Activated CD4-positive, alpha-beta T cell treated with anti-CD3 and anti-CD28 coated beads for 4 hours (primary cell): ENCODE results near the gene CIT.

Source experiments
- DNase-seq, 2 donors: peaks; one replicate each; pipeline ENCODE4 v3.0.0-alpha.2; 2020

Gene CIT

DNA sequence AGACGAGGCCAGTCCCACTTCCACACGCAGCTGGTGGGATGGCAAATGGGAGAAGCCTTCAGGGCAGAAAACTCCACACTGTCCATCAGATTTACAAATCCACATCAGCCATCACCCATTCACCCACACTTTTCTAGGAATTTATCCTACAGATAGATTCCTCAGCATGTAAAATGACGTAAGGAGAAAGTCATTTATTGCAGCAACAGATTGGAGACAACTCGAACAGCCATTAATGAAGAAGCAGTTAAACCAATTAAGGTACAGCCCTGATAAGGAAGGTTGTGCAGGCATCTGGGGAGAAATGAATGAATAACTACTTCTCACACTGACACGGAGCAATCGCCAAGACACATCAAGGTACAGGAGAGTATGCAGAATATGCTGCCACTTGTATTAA is 183.0 kb downstream of the CIT start:
- DNase-seq, result no peak

DNA sequence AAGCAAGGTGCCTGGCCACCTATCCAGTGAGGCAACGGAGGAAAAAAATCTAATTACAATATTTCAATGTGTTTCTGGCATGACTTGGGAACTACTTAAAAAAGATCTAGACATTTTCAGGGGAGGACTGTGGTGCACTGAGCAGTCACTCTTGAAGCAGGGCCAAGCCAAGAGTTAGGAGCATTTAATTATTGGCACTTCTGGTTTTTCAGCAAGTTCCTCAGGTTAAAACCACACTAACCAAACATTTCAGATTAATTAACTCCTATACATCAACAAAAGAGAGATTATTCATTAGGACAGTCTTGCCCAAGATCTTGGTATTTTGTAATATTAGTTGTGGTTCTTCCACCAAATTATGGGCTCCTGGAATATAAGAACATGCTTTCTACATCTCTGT is 183.6 kb downstream of the CIT start:
- no peak for DNase-seq

DNA sequence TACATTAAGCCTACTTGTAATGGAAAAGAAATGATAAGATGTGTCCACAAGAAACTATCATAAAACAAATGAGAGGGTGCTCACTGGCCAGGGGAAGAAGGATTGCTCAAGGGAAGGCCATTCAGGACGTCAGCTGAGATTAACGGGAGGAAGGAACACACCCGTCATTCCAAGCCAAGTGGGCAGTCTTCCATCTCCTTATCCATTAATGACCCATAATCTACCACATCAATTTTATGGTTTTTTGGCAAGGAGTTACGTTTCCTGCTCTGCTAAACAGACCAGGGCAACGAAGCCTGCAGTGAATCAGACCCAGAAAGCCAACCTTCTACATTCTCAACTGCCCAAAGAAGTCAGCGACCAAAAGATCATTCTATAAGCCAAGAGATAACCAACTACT is 184.1 kb downstream of the CIT start:
- DNase-seq, result no peak

DNA sequence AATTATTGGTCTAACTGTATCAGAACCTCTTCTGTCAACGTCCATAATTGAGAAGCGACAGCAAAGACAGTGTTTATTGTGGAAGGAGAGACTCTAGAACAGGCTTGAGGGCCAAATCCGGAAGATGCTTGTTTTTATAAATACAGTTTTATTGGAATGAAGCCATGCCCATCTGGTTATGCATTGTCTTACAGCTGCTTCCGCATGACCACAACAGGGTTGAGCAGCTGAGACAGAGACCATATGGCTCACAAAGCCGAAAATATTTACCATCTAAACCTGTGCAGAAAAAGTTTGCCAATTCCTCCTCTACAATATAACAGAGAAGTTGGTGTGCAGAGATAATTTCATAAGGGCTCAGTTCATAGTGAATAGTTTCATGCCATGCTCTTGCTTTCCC is 184.7 kb downstream of the CIT start:
- DNase-seq, result no peak

DNA sequence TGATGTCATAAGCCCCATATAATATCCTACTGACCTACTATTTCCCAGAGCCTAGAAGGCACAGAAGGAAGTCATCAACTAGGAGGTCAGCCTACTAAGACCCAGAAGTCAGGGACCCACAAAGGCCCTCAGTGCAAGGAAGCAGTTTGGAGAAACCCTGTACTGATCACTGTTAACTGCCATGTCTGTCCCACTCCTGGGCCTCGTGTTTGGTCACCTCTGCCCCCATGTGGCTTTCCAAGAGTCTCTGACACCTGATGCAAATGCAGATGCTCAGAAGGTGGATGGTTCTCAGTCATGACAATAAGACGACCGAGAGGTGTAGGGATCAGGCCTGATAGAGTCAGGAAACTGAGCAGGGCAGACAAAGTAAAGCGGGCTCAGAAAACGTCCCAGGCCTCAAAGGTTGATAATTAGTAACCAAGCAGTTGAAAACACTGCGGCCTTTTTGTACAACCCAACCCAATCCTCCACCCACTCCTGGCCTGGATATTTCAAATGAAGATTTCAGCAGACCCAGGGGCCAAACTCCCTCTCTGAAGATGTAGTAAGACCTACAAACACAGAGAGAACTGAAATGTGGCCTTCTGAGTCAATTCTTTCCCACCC is 185.8 kb downstream of the CIT start:
- DNase-seq, result no peak

DNA sequence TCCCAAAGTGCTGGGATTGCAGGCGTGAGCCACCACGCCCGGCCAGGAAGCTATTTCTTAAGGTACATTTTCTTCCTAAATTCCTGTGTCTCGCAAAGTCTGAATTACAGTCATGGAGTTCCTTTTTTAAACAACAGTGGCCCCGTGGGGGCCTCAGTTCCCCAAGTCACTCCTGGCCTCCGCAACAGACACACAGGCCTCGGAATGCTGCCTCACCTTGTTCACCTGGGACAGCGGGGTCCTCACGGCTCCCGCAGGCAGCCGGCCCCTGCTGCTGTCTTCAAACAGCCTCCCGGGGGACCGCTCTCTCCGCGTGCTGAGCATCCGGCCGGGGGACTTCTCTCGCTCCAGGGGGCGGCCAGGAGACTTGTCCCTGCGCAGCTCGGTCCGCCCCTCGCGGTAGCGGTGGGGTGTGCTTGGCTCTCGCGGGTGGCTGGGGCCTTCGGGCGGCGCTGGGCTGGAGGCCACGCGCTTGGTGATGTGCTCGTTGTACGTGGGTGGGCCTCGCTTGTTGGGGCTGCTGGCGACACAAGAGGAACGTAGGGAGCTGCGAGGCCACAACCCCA is 187.1 kb downstream of the CIT start:
- no peak for DNase-seq

DNA sequence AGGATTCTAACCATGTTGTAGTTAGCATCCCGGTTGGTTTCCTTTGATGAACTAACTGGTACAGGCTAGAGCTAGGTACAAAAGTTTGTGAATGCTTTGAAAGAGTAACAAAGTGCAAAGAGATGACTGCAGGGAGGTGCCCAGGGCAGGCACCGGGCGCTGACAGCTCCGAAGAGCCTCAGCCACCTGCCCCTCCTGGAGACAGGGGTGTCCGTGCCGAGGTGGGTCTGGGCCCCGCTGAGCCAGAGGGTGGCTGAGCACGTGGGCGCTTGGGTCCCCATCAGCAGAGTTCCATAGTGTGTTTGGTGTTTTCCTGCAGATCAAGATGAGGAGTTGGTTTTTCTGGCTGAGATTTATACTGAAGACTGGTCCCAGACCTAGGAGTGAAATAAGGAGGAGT is 189.2 kb downstream of the CIT start:
- no peak for DNase-seq

DNA sequence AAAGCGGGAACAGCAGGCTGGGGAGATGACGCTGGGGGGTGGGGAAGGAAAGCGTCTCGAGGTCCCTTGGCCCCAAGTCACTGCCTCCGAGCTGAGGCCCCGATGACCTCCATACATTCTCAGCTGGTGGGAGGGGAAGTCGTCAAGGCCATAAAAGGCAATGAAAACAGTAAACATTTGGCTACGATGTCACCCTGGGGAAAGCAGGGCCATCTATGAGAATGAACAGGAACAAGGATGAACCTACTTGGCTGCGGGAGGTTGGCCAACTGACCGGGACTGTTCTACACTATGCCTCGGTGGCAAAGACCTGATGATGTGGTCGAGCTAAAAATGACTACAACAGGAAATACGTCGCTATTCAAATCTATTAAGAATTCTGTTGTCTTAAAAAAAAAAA is 189.7 kb downstream of the CIT start:
- no peak for DNase-seq

DNA sequence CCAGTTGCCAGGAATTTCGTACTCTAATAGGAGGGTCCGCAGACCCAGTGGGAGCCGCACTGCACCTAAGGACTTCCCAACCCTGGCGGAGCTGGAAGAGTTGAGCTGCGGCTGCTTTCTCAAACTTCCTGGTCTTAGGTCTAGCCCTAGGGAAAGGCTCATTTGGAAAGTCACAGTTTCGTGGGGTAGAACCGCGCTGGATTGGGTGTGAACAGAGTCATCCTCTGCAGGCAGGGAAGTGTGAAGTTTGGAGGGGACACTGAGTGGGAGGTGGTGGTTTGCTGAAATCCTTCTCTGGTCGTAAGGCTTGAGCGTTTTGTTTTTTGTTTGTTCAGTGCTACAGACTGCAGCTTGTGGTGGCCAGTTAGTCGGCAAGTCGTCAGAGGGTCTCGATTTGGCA is 190.3 kb downstream of the CIT start:
- DNase-seq, result no peak

DNA sequence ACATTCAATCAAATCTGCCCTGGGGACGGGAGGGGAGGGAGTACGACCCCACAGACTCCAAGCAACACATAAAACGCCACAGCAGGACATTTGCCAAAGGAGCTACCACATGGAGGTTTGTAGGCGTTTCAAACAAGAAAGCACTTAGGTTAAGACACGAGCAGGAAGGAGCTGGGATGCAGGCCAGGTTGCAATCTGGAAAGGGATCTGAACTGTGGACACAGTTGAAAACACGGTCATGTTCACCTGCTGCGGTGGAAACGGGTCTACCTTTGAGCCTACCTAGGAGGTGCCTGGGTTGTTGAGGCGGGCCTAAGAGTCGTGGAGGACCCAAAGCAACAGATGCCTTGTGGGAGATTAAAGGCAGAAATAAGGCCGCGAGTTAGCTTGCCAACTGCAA is 190.8 kb downstream of the CIT start:
- DNase-seq, result no peak

DNA sequence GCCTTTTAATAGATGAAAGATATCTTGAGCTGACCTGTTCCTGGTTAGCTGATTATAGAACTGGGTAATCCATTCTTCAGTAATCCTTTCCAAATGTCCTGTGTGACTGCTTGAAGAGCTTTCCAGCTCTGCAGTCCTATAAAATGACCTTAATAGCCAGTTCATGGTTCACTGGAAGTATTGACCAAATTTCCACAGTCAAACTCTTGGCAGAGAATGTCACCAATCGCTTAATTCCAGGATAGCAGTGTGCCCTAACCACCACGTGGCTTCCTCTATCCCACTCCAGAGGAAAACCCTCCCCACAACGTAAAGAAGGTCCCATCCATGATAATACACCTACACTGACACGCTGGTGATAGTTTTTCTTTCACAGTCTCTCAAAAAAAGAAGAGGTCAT is 191.7 kb downstream of the CIT start:
- no peak for DNase-seq

DNA sequence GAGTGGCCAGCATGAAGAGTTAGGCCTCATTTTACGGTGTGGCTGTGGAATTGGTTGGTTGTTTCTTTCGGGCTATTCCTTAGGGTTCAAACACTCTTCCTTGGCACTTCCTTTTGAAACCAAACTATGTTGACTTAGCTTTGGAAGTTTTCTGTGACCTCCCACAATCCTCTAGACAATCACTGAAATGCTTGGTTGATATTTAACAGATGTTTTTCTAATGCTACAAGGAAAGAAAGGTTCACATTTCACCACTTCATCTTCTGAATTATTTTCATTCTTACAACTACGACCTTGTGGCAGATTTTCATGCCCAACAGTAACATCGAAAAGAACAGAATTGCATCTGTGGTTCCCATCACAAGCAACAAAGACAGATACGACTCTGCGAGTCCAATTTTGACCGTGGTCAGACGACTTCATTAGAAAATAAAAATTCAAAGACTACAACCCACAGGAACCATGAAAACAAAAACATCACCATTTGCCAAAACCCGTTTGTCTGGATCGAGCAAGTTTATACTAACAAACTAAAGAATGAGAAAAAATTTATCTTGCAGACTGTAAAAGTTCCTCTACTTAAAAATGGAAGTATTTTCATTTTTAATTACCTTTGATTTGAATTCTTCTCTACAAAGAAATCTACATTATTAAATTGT is 192.3 kb downstream of the CIT start:
- no peak for DNase-seq

DNA sequence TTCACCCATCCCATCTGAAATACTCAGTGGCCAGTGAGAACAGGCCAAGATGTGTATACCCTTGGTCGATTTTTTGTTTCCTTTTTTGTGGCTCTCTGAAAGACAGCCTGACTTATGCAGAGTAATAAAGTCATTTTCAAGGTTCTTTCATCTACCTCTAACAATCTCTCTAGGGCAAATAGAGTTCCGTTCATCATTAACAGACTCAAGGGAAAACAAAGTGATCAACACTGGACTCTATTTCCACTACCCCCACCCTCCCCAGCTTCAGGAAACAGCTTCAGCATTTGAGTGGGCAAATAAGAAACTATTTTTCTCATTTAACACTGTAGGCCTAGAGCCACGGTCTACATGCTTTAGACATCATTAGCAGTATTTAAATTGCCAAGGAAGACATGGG is 193.3 kb downstream of the CIT start:
- DNase-seq, result no peak

DNA sequence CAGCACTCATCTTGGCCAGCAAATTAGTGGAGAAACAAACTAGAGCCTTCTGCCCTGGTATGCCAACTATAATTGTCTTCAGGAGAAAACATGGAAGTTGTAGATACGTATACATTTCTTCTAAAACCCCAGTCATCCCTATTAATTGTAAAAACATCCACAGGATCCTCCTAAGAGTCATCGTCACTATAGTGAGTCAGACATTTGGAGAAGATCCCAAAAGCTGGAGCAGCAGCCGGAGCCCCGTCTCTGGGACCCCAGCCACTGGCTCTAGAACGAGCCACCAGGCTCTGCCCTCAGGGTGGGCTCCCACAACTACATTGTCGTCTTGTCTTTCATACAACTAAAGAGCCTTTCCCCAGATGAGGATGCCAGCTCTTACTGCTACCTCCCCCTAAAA is 193.7 kb downstream of the CIT start:
- DNase-seq, result no peak

DNA sequence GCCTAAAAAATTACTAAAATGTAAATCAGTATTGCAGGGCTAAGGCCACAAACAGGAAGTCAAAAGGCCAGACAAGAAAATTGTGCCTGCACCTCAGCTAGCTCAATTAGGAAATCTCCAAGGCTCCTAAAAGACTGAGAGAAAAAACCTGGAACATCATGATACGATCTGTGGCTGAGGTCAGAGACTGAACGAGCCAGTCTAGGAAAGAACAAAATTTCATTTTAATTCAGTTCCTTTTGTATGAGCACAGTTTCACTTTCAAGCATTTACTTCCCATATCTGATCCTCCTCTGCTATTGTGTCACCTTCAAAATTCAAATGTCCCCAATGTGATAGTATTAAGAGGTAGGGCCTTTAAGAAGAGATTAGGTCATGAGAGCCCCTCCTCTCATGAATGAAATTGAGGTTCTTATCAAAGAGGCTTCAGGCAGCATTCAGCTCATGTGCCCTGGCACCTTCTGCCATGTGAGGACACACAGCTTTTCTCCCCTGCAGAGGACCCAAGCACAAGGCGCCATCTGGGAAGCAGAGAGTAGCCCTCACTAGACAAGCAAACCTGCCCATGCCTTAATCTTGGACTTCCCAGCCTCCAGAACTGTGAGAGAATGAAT is 194.4 kb downstream of the CIT start:
- no peak for DNase-seq

DNA sequence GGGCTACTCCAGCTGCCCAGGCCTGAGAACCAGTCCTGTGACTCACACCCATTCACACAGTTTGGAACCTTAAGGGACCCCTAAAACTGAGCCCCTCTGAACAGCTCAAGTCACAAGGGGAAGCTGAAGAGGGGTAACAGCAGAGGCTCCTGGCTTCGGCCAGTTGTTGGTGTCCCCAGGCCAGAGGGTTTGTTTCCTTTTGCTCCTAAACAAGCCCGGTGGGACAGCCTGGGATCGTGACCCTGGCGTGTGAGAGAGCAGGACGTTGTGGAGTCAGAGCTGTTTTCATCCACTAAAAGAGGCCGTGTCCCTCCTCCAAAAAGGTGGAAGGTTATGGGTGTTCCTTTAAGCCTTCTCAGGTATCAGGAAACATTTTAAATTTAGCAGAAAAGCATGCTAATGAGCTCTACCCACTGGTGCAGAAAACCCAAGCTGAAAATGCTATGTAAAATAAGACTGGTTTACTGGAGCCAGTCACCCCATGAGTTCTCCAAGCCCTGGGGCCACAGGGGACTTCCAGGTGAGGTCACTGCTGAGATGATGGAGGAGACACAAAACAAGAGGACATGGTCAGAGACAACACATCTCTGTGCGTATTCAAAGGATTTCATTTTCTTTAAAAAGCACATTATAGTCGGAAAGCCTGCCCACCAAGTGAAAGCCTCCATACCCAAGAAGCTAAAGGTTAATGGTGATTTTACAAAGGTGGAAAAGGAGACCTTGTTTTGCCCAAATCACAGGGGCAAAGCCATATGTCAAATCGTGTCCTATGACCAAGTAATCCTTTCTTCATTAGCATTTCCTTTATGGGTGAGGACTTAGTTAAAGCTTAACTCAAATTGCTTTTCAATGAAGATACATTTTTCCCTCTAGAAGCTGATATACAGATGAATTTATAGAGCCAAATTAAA is 195.1 kb downstream of the CIT start:
- DNase-seq, result no peak

DNA sequence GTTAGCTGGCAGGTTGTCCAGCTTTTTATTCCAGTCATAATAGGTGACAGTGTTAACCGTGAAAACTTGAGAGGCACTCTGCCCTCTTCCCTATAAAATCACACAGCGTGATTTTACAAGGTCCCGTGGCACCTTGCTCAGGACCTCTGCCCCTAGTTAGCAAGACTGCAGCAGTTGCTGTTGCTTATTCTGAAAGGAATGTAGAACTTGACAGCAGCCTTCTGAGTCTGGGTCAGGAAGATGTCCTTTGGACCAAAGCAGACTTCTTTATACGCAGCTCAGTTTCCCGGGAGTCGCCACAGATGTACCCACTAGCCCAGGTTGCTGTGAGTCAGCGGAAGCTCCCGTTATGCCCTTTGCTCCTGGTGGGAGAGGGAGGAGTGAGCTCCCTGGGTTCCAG is 196.0 kb downstream of the CIT start:
- DNase-seq, result no peak

DNA sequence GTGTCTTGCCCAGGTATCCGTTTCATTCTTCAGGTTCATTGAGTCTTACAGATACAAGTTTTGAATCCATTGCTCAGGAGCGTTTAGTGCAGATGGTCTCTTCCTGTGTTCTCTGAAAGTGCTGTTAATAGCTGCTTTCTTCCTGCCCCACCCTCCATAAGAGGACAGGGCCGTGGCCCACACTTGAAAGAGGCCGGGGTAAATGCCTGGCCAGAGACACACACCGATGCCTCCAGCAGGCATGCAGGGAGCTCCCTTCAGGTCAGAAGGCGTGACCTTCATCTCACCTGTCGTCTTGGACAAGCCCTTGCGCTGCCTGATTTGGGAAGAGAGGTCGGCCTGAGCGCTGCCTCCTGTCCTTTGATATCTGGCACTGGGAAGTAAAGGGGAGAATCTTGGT is 197.6 kb downstream of the CIT start:
- DNase-seq, result no peak

DNA sequence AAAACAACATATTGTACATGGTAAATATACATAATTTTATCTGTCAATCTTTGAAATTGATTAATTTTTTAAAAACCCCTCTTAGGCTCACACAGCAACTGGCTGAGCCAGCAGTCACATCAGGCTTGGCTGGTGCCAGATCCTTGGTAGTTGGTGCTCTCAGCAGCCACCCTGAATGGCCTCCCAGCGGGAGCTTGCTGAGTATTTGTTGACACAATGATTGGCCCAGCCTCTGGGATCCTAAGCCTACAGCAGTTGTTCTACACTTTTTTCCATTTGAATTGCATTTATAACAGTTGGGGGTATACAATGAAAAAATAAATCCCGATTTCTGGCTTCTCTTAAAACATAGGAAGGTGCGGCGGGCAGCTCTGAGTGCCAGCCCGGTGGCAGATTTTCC is 198.0 kb downstream of the CIT start:
- DNase-seq, result no peak

DNA sequence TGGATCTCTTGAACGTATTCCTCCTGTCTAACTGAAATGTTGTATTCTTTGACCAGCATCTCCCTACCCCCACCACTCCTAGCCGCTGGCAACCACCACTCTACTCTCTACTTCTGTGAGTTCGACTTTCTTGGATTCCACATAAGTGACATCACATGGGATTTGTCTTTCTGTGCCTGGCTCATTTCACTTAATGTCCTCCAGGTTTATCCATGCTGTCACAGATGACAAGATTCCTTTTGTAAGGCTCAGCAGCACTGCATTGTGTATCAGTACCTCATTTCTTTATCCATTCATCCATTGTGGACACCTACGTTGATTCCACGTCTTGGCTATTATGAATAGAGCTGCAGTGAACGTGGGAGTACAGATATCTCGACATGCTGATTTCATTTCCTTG is 198.7 kb downstream of the CIT start:
- DNase-seq, result no peak

DNA sequence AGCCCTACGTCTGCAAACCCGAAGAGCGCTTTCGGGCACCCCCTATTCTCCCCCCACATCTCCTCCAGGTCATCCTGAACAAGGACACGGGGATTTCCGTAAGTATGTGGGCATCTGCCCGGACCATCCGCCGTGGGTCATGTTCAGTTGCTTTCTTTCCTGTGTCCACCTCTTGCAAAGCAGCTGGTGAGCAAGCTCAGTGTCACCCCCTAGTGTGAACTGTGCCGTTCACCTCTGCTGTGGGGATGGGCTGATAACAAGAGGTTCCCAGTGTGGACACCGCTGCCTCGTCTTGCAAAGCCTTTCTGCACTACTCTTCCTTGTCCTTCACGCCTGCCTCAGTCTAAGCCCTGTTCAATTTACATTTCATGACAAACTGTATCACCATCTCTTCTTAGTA is 200.5 kb downstream of the CIT start:
- DNase-seq, result no peak

DNA sequence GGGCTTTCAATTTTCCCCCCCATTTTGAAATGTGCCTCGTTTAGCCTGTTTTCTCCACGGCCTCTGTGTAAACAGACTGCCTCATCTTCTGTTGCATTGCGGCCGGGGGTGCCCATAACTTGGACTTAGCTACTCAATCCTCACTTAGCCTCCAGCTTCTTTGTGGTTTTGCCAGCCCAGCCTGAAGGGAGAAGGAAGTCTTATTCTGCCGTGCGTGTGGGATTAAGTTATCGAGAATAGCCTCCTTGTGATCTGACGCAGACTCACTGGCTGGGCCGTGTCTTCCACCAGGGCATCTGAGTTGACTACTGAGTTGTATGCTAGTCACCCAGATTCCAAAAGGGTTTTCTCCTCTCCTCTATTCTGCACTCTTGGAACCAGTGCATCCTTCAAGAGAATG is 201.1 kb downstream of the CIT start:
- no peak for DNase-seq

DNA sequence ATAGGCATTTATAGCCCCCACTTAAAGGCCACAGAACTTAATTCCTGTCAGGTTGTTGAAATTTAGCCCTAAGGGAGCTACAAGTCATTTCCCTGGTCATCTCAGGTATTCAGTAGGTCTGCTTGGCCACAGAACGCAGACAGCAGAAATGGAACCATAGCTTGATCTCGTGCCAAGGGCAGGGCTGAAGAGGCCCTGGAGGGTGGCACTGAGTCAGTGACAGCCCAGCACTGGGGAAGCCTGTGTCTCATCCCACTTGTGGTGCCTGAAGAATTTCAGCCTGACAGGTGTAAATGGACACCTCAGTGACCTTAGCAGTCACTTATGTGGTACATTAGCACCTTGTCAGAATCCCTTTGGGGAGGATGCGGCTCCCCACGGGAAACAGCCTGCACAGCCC is 202.6 kb downstream of the CIT start:
- DNase-seq, result no peak

DNA sequence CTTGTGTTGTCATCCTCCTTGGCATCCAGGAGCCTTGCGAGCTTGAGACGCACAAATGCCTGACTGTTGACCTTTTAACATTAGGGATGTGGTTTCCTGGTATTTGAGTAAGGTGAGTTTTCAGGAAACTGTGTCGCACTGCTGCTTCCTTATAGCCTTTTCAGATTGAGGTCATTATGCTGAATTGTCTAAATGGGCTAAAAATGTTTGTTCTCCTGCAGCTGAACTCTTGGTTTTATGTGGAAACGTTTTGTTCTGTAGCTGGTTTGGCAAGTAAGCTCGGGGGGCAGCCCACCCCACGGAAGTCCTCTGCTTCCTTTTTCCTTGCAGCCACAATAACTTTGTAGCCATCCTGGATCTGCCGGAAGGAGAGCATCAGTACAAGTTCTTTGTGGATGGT is 203.5 kb downstream of the CIT start:
- DNase-seq, result no peak
